ENCODE data around the gene IL18R1. TPM values are rescaled to one million over a fixed set of nuclear protein-coding genes. Genes with fewer than 3 reads are reported as not detected.

Gene IL18R1
- total RNA-seq, 4 donors from 2014 or later = 1.3 to 10.4 (median 4.6) TPM

GRCh38 chr2:102346381-102347130 lies 9.0 kb upstream of the IL18R1 start:
- Histone ChIP-seq H3K36me3 (no peaks in the 10 kb centered on the region), H3K9me3 (no peaks in the 10 kb centered on the region), H3K4me1 (no peaks in the 10 kb centered on the region), H3K4me3 (no peak overlapping the region), H3K27ac (no peak overlapping the region), H3K27me3 (no peaks in the 10 kb centered on the region)
- intact Hi-C loops (cut with DNase I; ENCODE audit: low total_unique reads) = no loop called here
- TF ChIP-seq POLR2A (IDR thresholded peaks at IDR 0.05) (no peak), CTCF (IDR thresholded peaks at IDR 0.05) (no peak)
- DNase-seq = no peak

GRCh38 chr2:102350137-102350793 lies 5.3 kb upstream of the IL18R1 start:
- DNase-seq = no peak
- Histone ChIP-seq H3K36me3 (no peaks in the 10 kb centered on the region), H3K27me3 (no peaks in the 10 kb centered on the region), H3K4me3 (no peak overlapping the region), H3K9me3 (no peaks in the 10 kb centered on the region), H3K27ac (no peak overlapping the region), H3K4me1 (no peaks in the 10 kb centered on the region)
- no peak for TF ChIP-seq CTCF (IDR thresholded peaks at IDR 0.05)
- TF ChIP-seq POLR2A (IDR thresholded peaks at IDR 0.05) = no peak
- intact Hi-C loops (cut with DNase I; ENCODE audit: low total_unique reads) = no loop called here

GRCh38 chr2:102356381-102356712 lies 751 bp downstream of the IL18R1 start:
- no peak for DNase-seq
- intact Hi-C loops (cut with DNase I; ENCODE audit: low total_unique reads) = no loop called here
- no peak for TF ChIP-seq CTCF (IDR thresholded peaks at IDR 0.05)
- no peak for TF ChIP-seq POLR2A (IDR thresholded peaks at IDR 0.05)
- no peaks in the 10 kb centered on the region for H3K36me3 ChIP-seq
- H3K27ac ChIP-seq = peak overlapping the region; percentile 61 to 63
- no peaks in the 10 kb centered on the region for H3K9me3 ChIP-seq
- H3K27me3 ChIP-seq = no peaks in the 10 kb centered on the region
- H3K4me3 ChIP-seq = peak overlapping the region; percentile 51 to 63
- H3K4me1 ChIP-seq = no peaks in the 10 kb centered on the region

- no peaks in the 10 kb centered on the region for H3K4me1 ChIP-seq
- TF ChIP-seq CTCF (IDR thresholded peaks at IDR 0.05) (no peak), POLR2A (IDR thresholded peaks at IDR 0.05) (no peak)
- H3K4me3 ChIP-seq = no peak overlapping the region
- no peaks in the 10 kb centered on the region for H3K27me3 ChIP-seq
- no peaks in the 10 kb centered on the region for H3K36me3 ChIP-seq
- no peaks in the 10 kb centered on the region for H3K9me3 ChIP-seq
- no peak for DNase-seq
- intact Hi-C loops (cut with DNase I; ENCODE audit: low total_unique reads) = no loop called here
- peak overlapping the region; percentile 61 to 63 for H3K27ac ChIP-seq
Observed at GRCh38 chr2:102356741-102357140, 1.1 kb downstream of the IL18R1 start.

- no peaks in the 10 kb centered on the region for H3K4me1 ChIP-seq
- H3K27ac ChIP-seq = no peak overlapping the region
- intact Hi-C loops (cut with DNase I; ENCODE audit: low total_unique reads) = no loop called here
- no peaks in the 10 kb centered on the region for H3K27me3 ChIP-seq
- TF ChIP-seq CTCF (IDR thresholded peaks at IDR 0.05) (no peak), POLR2A (IDR thresholded peaks at IDR 0.05) (no peak)
- no peaks in the 10 kb centered on the region for H3K36me3 ChIP-seq
- H3K9me3 ChIP-seq = no peaks in the 10 kb centered on the region
- no peak overlapping the region for H3K4me3 ChIP-seq
- no peak for DNase-seq
Observed at GRCh38 chr2:102357937-102358336, 2.3 kb downstream of the IL18R1 start.
